ENCODE measurements around the gene MOGAT1.

GRCh38 chr2:222698276-222698675 is 26.8 kb downstream of the MOGAT1 start:
- TF ChIP-seq CTCF (IDR thresholded peaks at IDR 0.05; ENCODE audit: low read depth, low read length) (no peak), EZH2phosphoT487 (IDR thresholded peaks at IDR 0.05; ENCODE audit: low read depth) (no peak)

Measured in OCI-LY3 (cell line).